Neural cell (in vitro differentiated cells): ENCODE results near the gene LPGAT1. TPM values are rescaled to one million over a fixed set of nuclear protein-coding genes. Genes with fewer than 3 reads are reported as not detected.

Experiments
- H2AFZ ChIP-seq: fragments of 200-600, 300-800 bp; sonication (generic), shearing (Covaris generic); 2 replicates; pipeline ENCODE4 v1.6.0; 2014; ENCODE audit warnings: low read depth, mild to moderate bottlenecking, antibody characterized with exemption, low read length, moderate library complexity
- H3F3A ChIP-seq: fragments of 200-600 bp; shearing (Covaris generic); 2 replicates; pipeline ENCODE4 v1.6.1; 2016; ENCODE audit warnings: mild to moderate bottlenecking, moderate library complexity, mixed read lengths, antibody characterized with exemption, low read length; ENCODE audit not compliant: insufficient read depth, poor library complexity, severe bottlenecking
- H3K27ac ChIP-seq: fragments of 200-600, 300-800 bp; sonication (generic), shearing (Covaris generic); 2 replicates; pipeline ENCODE4 v1.5.1; 2014; ENCODE audit warnings: mild to moderate bottlenecking, low read length, moderate library complexity
- H3K27me3 ChIP-seq: fragments of 300-800, 200-600 bp; sonication (generic), shearing (Covaris generic); 2 replicates; pipeline ENCODE4 v1.6.0; 2014; ENCODE audit warnings: mild to moderate bottlenecking, low read depth, low read length, moderate library complexity; ENCODE audit not compliant: insufficient read depth
- H3K36me3 ChIP-seq: fragments of 300-800, 200-600 bp; sonication (generic), shearing (Covaris generic); 2 replicates; pipeline ENCODE4 v1.5.1; 2014; ENCODE audit warnings: mild to moderate bottlenecking, antibody characterized with exemption, low read length, moderate library complexity; ENCODE audit not compliant: insufficient read depth
- H3K4me2 ChIP-seq: fragments of 300-800, 200-600 bp; sonication (generic), shearing (Covaris generic); 2 replicates; pipeline ENCODE4 v1.6.0; 2014; ENCODE audit warnings: mild to moderate bottlenecking, low read length
- H3K4me3 ChIP-seq: fragments of 300-800, 200-600 bp; sonication (generic), shearing (Covaris generic); 2 replicates; pipeline ENCODE4 v1.5.1; 2014; ENCODE audit warnings: mild to moderate bottlenecking, low read length, moderate library complexity
- H3K79me2 ChIP-seq: fragments of 200-600 bp; shearing (Covaris generic); replicated peaks from 2 replicates; pipeline ENCODE4 v1.6.0; 2014; ENCODE audit warnings: mild to moderate bottlenecking, low read length, moderate library complexity; ENCODE audit not compliant: insufficient read depth
- H3K9ac ChIP-seq: fragments of 300-800, 200-600 bp; sonication (generic), shearing (Covaris generic); 2 replicates; pipeline ENCODE4 v1.6.1; 2016; ENCODE audit warnings: mild to moderate bottlenecking, low read length, mixed read lengths
- H3K9me2 ChIP-seq: fragments of 200-600 bp; shearing (Covaris generic); 2 replicates; pipeline ENCODE4 v1.6.1; 2016; ENCODE audit warnings: mild to moderate bottlenecking, low read length, mixed read lengths; ENCODE audit not compliant: insufficient read depth
- H3K9me3 ChIP-seq: fragments of 200-600, 300-800 bp; sonication (generic), shearing (Covaris generic); 2 replicates; pipeline ENCODE4 v1.6.1; 2016; ENCODE audit warnings: mild to moderate bottlenecking, mixed run types, low read length, moderate library complexity, mixed read lengths
- H4K20me1 ChIP-seq: fragments of 200-600 bp; shearing (Covaris generic); 2 replicates; pipeline ENCODE4 v1.6.1; 2016; ENCODE audit warnings: mild to moderate bottlenecking, mixed run types; ENCODE audit not compliant: insufficient read depth
- EP300 ChIP-seq: fragments of 450-650 bp; conservative IDR thresholded peaks from 2 replicates; pipeline ENCODE4 v1.6.1; 2014; ENCODE audit warnings: antibody characterized with exemption, mild to moderate bottlenecking, moderate library complexity; ENCODE audit not compliant: poor library complexity, severe bottlenecking
- EZH2 ChIP-seq: fragments of 200-600, 300-800 bp; shearing (Covaris generic), sonication (generic); IDR thresholded peaks from 2 replicates; pipeline ENCODE4 v1.6.1; 2014; ENCODE audit warnings: antibody characterized with exemption, low read length, borderline replicate concordance, mild to moderate bottlenecking; ENCODE audit not compliant: insufficient read depth, poor library complexity, severe bottlenecking
- MXI1 ChIP-seq: fragments of 450-650 bp; conservative IDR thresholded peaks from 2 replicates; pipeline ENCODE4 v1.6.1; 2014; ENCODE audit warnings: antibody characterized with exemption, mild to moderate bottlenecking; ENCODE audit not compliant: poor library complexity, severe bottlenecking
- POLR2AphosphoS5 ChIP-seq: IDR thresholded peaks from 2 replicates; pipeline ENCODE4 v1.6.1; 2012
- RAD21 ChIP-seq: fragments of 450-650 bp; conservative IDR thresholded peaks from 2 replicates; pipeline ENCODE4 v1.6.1; 2014; ENCODE audit warnings: antibody characterized with exemption, mild to moderate bottlenecking, moderate library complexity
- SMC3 ChIP-seq: fragments of 450-650 bp; conservative IDR thresholded peaks from 2 replicates; pipeline ENCODE4 v1.6.1; 2014; ENCODE audit warnings: antibody characterized with exemption, mild to moderate bottlenecking, moderate library complexity; ENCODE audit not compliant: poor library complexity
- TAF1 ChIP-seq: IDR thresholded peaks from 2 replicates; pipeline ENCODE4 v1.6.1; 2012; ENCODE audit warnings: low read depth
- polyA minus RNA-seq: library from RNA; depleted of rRNA, polyadenylated mRNA; stranded (reverse); fragments of >200 nt; gene quantifications from 2 replicates; pipeline ENCODE4 v1.2.3, GENCODE V29; 2014
- polyA plus RNA-seq: library from polyadenylated mRNA; depleted of rRNA; stranded (reverse); fragments of >200 nt; gene quantifications from 2 replicates; pipeline ENCODE4 v1.2.3, GENCODE V29; 2014
- TF ChIP-seq, protein P1 (sequence below): IDR thresholded peaks from 2 replicates; pipeline ENCODE4 v1.6.1; 2012; ENCODE audit warnings: borderline replicate concordance
- TF ChIP-seq, protein P2 (sequence below): fragments of 450-650 bp; IDR thresholded peaks from 2 replicates; pipeline ENCODE4 v1.5.1; 2014; ENCODE audit warnings: antibody characterized with exemption, mild to moderate bottlenecking, moderate library complexity; ENCODE audit not compliant: poor library complexity, severe bottlenecking

LPGAT1 gene
- polyA plus RNA-seq: 51.0 and 53.1 TPM in 2 replicates
- 96.8 and 102 TPM in 2 replicates for polyA minus RNA-seq

GRCh38 chr1:211830328-211831142 is at the start of gene LPGAT1:
TSS of gene LPGAT1 (minus strand) at chr1:211830763. CDS start at chr1:211829296, 1,467 bp downstream.
- Histone ChIP-seq H3K27ac (peak within 1 kb of the TSS; percentile 54), H3F3A (no peaks in the 10 kb centered on the region), H3K27me3 (no peaks in the 10 kb centered on the region), H3K9me2 (no peaks in the 10 kb centered on the region), H3K9ac (peak within 1 kb of the TSS; percentile 87), H2AFZ (peak within 1 kb of the TSS; percentile 46), H3K79me2 (peaks cover 37% of the 10 kb centered on the region), H3K36me3 (no peaks in the 10 kb centered on the region), H3K4me3 (peak within 1 kb of the TSS; percentile 78), H3K4me2 (peak within 1 kb of the TSS; percentile 90), H3K9me3 (no peaks in the 10 kb centered on the region), H4K20me1 (no peaks in the 10 kb centered on the region)
- TF ChIP-seq, protein P1, sequence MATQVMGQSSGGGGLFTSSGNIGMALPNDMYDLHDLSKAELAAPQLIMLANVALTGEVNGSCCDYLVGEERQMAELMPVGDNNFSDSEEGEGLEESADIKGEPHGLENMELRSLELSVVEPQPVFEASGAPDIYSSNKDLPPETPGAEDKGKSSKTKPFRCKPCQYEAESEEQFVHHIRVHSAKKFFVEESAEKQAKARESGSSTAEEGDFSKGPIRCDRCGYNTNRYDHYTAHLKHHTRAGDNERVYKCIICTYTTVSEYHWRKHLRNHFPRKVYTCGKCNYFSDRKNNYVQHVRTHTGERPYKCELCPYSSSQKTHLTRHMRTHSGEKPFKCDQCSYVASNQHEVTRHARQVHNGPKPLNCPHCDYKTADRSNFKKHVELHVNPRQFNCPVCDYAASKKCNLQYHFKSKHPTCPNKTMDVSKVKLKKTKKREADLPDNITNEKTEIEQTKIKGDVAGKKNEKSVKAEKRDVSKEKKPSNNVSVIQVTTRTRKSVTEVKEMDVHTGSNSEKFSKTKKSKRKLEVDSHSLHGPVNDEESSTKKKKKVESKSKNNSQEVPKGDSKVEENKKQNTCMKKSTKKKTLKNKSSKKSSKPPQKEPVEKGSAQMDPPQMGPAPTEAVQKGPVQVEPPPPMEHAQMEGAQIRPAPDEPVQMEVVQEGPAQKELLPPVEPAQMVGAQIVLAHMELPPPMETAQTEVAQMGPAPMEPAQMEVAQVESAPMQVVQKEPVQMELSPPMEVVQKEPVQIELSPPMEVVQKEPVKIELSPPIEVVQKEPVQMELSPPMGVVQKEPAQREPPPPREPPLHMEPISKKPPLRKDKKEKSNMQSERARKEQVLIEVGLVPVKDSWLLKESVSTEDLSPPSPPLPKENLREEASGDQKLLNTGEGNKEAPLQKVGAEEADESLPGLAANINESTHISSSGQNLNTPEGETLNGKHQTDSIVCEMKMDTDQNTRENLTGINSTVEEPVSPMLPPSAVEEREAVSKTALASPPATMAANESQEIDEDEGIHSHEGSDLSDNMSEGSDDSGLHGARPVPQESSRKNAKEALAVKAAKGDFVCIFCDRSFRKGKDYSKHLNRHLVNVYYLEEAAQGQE: no peak
- TF ChIP-seq MXI1 (peak; percentile 33), POLR2AphosphoS5 (peak; percentile 34), SMC3 (peak; percentile 53), RAD21 (peak; percentile 36), EP300 (no peak)
- TF ChIP-seq, protein P2, sequence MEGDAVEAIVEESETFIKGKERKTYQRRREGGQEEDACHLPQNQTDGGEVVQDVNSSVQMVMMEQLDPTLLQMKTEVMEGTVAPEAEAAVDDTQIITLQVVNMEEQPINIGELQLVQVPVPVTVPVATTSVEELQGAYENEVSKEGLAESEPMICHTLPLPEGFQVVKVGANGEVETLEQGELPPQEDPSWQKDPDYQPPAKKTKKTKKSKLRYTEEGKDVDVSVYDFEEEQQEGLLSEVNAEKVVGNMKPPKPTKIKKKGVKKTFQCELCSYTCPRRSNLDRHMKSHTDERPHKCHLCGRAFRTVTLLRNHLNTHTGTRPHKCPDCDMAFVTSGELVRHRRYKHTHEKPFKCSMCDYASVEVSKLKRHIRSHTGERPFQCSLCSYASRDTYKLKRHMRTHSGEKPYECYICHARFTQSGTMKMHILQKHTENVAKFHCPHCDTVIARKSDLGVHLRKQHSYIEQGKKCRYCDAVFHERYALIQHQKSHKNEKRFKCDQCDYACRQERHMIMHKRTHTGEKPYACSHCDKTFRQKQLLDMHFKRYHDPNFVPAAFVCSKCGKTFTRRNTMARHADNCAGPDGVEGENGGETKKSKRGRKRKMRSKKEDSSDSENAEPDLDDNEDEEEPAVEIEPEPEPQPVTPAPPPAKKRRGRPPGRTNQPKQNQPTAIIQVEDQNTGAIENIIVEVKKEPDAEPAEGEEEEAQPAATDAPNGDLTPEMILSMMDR: peak; percentile 82

- Histone ChIP-seq H3K79me2 (no peaks in the 10 kb centered on the region), H4K20me1 (no peaks in the 10 kb centered on the region), H3K9me3 (no peaks in the 10 kb centered on the region), H2AFZ (no peak overlapping the region), H3K27me3 (no peaks in the 10 kb centered on the region), H3K9ac (no peak overlapping the region), H3K36me3 (no peaks in the 10 kb centered on the region), H3K4me2 (no peak overlapping the region), H3K9me2 (no peaks in the 10 kb centered on the region), H3F3A (no peaks in the 10 kb centered on the region), H3K4me3 (no peak overlapping the region), H3K27ac (no peak overlapping the region)
- TF ChIP-seq SMC3: no peak
- TF ChIP-seq EP300: no peak
- no peak for TF ChIP-seq EZH2
- TF ChIP-seq, protein P1: no peak
- TF ChIP-seq MXI1: no peak
- TF ChIP-seq TAF1: no peak
- TF ChIP-seq POLR2AphosphoS5: no peak
- TF ChIP-seq, protein P2: no peak
- TF ChIP-seq RAD21: no peak
Measured at GRCh38 chr1:211879475-211879874, 48.9 kb upstream of the LPGAT1 start.
